Fibroblast of lung (primary cell): ENCODE data around the gene MIEF1.

Source experiments
- EZH2 ChIP-seq: IDR thresholded peaks from 2 replicates; pipeline ENCODE4 v1.5.1; 2012; ENCODE audit warnings: low read length, control low read depth, mild to moderate bottlenecking; ENCODE audit errors: missing control alignments
- TF ChIP-seq, protein P1 (sequence below), 2 donors: IDR thresholded peaks in 1 of 2; conservative IDR thresholded peaks in 1 of 2; 1 replicate in 1 of 2; 2 replicates in 1 of 2; pipeline ENCODE4 v1.5.1; 2011 to 2012; ENCODE audit warnings: low read length in 2 of 2, control low read depth in 1 of 2, inconsistent platforms in 1 of 2, low read depth in 1 of 2, mild to moderate bottlenecking in 1 of 2

- TF ChIP-seq, protein P1, sequence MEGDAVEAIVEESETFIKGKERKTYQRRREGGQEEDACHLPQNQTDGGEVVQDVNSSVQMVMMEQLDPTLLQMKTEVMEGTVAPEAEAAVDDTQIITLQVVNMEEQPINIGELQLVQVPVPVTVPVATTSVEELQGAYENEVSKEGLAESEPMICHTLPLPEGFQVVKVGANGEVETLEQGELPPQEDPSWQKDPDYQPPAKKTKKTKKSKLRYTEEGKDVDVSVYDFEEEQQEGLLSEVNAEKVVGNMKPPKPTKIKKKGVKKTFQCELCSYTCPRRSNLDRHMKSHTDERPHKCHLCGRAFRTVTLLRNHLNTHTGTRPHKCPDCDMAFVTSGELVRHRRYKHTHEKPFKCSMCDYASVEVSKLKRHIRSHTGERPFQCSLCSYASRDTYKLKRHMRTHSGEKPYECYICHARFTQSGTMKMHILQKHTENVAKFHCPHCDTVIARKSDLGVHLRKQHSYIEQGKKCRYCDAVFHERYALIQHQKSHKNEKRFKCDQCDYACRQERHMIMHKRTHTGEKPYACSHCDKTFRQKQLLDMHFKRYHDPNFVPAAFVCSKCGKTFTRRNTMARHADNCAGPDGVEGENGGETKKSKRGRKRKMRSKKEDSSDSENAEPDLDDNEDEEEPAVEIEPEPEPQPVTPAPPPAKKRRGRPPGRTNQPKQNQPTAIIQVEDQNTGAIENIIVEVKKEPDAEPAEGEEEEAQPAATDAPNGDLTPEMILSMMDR (conservative IDR thresholded peaks at IDR 0.05 in 1 of 2, IDR thresholded peaks at IDR 0.05 in 1 of 2; ENCODE audit: low read depth in 1 of 2, low read length in 2 of 2), result no peak
- TF ChIP-seq EZH2, result no peak
Observed at GRCh38 chr22:39470451-39471291, 31.4 kb upstream of the MIEF1 start.
